HG03280 (cell line): ENCODE measurements around the gene SYCP2L.
"Not testable (repeated sequence)": the region's sequence is repeated elsewhere in the genome, so short reads cannot be mapped to it uniquely, and the experiment has no call there.

Source experiments
- ATAC-seq: cut with Tn5 transposase; IDR thresholded peaks from one replicate; pipeline ENCODE4 v1.9.1; 2021; ENCODE audit warnings: mild to moderate bottlenecking, moderate library complexity; ENCODE audit not compliant: unreplicated experiment

The SYCP2L gene

DNA sequence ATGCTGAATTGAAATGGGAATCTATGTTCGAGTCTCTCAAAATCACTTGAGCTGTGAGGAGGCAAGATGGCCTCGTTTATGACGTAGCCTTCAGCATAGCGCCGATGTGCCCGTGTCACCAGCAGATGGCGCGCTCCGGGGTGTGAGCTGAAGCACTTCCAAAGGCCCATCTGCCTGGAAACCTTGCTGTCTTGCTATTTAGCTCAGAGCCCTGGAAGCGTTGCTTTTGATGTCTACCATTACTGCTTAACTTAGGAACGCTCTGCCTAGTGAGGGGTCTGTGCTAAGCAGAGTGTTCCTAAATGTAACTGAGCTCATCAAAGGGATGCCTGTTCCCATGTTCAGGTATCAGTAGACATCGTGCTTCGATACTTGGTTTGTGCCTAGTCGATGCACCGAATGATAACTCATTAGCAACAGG, 67.7 kb downstream of the SYCP2L start:
- ATAC-seq: peak; percentile 88

GRCh38 chr6:10956776-10957175, 69.9 kb downstream of the SYCP2L start:
- no peak for ATAC-seq

DNA sequence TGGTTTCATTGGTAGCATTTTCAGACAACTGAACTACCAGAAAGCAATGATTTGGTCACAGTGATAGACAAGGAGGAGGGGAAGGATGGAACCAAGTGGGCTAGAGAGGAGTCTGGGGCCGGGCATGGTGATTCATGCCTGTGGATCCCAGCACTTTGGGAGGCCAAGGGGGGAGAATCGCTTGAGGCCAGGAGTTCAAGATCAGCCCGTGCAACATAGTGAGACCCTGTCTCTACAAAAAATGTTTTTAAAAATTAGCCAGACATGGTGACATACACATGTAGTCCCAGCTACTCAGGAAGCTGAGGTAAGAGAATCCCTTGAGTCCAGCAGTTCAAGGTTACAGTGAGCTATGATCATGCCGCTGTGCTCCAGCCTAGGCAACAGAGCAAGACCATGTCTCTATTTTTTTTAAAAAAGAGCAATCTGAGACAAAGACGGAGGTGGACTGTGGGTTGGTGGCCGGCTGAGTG, 70.6 kb downstream of the SYCP2L start:
- no peak for ATAC-seq

GRCh38 chr6:10960171-10960570, 73.3 kb downstream of the SYCP2L start:
- ATAC-seq: no peak

GRCh38 chr6:10961837-10962236, 75.0 kb downstream of the SYCP2L start:
- ATAC-seq: no peak

- ATAC-seq: no peak
These were observed 75.8 kb downstream of the SYCP2L start for GRCh38 chr6:10962673-10963072.

GRCh38 chr6:10963113-10963512, 76.3 kb downstream of the SYCP2L start:
- no peak for ATAC-seq

GRCh38 chr6:10964684-10965083, 77.8 kb downstream of the SYCP2L start:
- peak; percentile 97 for ATAC-seq

- no peak for ATAC-seq
These were observed 81.9 kb downstream of the SYCP2L start for GRCh38 chr6:10968776-10969175.

GRCh38 chr6:10970731-10971130, 83.9 kb downstream of the SYCP2L start:
- ATAC-seq: no peak

GRCh38 chr6:10972196-10972595, 85.3 kb downstream of the SYCP2L start:
- no peak for ATAC-seq

DNA sequence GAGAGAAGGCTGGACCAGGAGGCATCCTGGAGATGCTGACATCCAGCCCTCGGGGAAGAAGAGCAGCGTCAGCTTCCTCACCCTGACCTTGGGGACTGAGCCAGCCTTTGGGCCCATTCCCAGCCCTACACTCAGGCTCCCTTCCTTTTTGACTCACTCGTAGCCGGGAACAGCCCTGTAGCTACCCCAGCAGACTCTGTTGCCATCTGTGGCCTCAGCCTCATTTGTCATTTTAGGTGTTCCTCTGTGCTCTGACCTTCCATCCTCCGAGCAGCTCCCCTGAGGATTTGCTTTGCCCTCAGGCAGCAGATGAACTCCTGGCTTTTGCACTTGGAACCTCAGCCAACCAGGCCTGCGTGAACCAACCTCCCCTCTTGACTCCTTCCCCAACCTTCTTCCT, 89.7 kb downstream of the SYCP2L start:
- no peak for ATAC-seq

GRCh38 chr6:10977231-10977968, 90.5 kb downstream of the SYCP2L start:
- ATAC-seq: no peak

GRCh38 chr6:10979603-10980002, 92.8 kb downstream of the SYCP2L start:
- no peak for ATAC-seq

GRCh38 chr6:10981409-10981808, 94.6 kb downstream of the SYCP2L start:
- ATAC-seq: no peak

DNA sequence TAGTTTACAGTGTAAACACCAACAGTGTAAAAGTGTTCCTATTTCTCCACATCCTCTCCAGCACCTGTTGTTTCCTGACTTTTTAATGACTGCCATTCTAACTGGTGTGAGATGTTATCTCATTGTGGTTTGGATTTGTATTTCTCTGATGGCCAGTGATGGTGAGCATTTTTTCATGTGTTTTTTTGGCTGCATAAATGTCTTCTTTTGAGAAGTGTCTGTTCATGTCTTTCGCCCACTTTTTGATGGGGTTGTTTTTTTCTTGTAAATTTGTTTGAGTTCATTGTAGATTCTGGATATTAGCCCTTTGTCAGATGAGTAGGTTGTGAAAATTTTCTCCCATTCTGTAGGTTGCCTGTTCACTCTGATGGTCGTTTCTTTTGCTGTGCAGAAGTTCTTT, 98.1 kb downstream of the SYCP2L start:
- ATAC-seq: not testable (repeated sequence)

GRCh38 chr6:10989587-10989986, 102.7 kb downstream of the SYCP2L start:
- ATAC-seq: no peak

- no peak for ATAC-seq
These were observed 104.3 kb downstream of the SYCP2L start for GRCh38 chr6:10991115-10991514.

GRCh38 chr6:10993896-10994295, 107.0 kb downstream of the SYCP2L start:
- ATAC-seq: no peak

GRCh38 chr6:10995114-10995707, 108.4 kb downstream of the SYCP2L start:
- ATAC-seq: no peak

- ATAC-seq: no peak
These were observed 113.1 kb downstream of the SYCP2L start for GRCh38 chr6:10999994-11000393.

- no peak for ATAC-seq
These were observed 115.3 kb downstream of the SYCP2L start for GRCh38 chr6:11002176-11002575.

DNA sequence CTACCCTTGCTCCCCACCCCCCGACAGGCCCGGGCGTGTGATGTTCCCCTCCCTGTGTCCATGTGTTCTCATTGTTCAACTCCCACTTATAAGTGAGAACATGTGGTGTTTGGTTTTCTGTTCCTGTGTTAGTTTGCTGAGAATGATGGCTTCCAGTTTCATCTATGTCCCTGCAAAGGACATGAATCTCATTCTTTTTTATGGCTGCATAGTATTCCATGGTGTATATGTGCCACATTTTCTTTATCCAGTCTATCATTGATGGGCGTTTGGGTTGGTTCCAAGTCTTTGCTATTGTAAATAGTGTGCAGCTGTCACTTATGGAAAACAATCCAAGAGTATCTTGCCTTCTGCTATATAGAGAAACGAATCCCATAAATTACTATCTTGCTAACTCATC, 116.4 kb downstream of the SYCP2L start:
- ATAC-seq: not testable (repeated sequence)
